HEK293 (cell line): ENCODE data around the gene ATP5F1D.

Experiments
- CTCF ChIA-PET: fragments of 350-600 bp; formaldehyde crosslinking; extraction: SDS; loops from one replicate; lab custom pipeline; 2021; ENCODE audit warnings: antibody characterized with exemption; lab: Yijun Ruan, JAX
- POLR2A ChIA-PET: fragments of 300-600 bp; formaldehyde crosslinking; extraction: SDS; loops from one replicate; lab custom pipeline; 2020; ENCODE audit warnings: antibody characterized with exemption, inconsistent platforms; lab: Yijun Ruan, JAX
- H3K27ac ChIP-seq: fragments of 200-500 bp; sonication (Bioruptor generic); 2 replicates; pipeline ENCODE4 v1.5.1; 2014; ENCODE audit warnings: low read depth, low read length, control low read depth, inconsistent platforms; ENCODE audit errors: extremely low read depth
- H3K36me3 ChIP-seq, 2 experiments: fragments of 200-500 bp in 1 of 2; sonication (Bioruptor generic) in 1 of 2; 1 replicate in 1 of 2; 2 replicates in 1 of 2; pipeline ENCODE4 v1.5.1; 2014 to 2017; ENCODE audit warnings: inconsistent platforms in 2 of 2, low read length in 2 of 2; ENCODE audit not compliant: control insufficient read depth in 2 of 2, insufficient read depth in 1 of 2
- H3K4me1 ChIP-seq: fragments of 200-500 bp; sonication (Bioruptor generic); 2 replicates; pipeline ENCODE4 v1.5.1; 2014; ENCODE audit warnings: mild to moderate bottlenecking, low read length, inconsistent platforms; ENCODE audit not compliant: control insufficient read depth, insufficient read depth
- H3K4me3 ChIP-seq: 2 replicates; pipeline ENCODE4 v1.5.1; 2011; ENCODE audit warnings: low read depth, mild to moderate bottlenecking, control low read depth, low read length, moderate library complexity
- H3K9me3 ChIP-seq: fragments of 200-500 bp; sonication (Bioruptor generic); 2 replicates; pipeline ENCODE4 v1.5.1; 2014; ENCODE audit warnings: low read depth, low read length, inconsistent platforms; ENCODE audit not compliant: control insufficient read depth, insufficient read depth
- BCL11A ChIP-seq: fragments of 450-650 bp; formaldehyde crosslinking; IDR thresholded peaks from 2 replicates; pipeline ENCODE4 v1.5.1; 2016; ENCODE audit warnings: low read depth, missing biosample characterization, missing genetic modification characterization
- GLIS2 ChIP-seq: fragments of 450-650 bp; formaldehyde crosslinking; IDR thresholded peaks from 2 replicates; pipeline ENCODE4 v1.5.1; 2016; ENCODE audit warnings: missing biosample characterization, missing genetic modification characterization
- HIC1 ChIP-seq: fragments of 450-650 bp; formaldehyde crosslinking; IDR thresholded peaks from 2 replicates; pipeline ENCODE4 v1.5.1; 2016; ENCODE audit warnings: missing biosample characterization, missing genetic modification characterization
- HOXC10 ChIP-seq: sonication (generic); formaldehyde crosslinking; IDR thresholded peaks from 2 replicates; pipeline ENCODE4 v1.8.1; 2023; ENCODE audit warnings: mild to moderate bottlenecking, missing genetic modification reagents
- PATZ1 ChIP-seq: fragments of 450-650 bp; formaldehyde crosslinking; IDR thresholded peaks from 2 replicates; pipeline ENCODE4 v1.5.1; 2016; ENCODE audit warnings: missing biosample characterization, missing genetic modification characterization
- ZBTB11 ChIP-seq: fragments of 450-650 bp; formaldehyde crosslinking; conservative IDR thresholded peaks from 2 replicates; pipeline ENCODE4 v1.5.1; 2016; ENCODE audit warnings: low read depth, missing biosample characterization, missing genetic modification characterization
- ZIC2 ChIP-seq: fragments of 450-650 bp; formaldehyde crosslinking; IDR thresholded peaks from 2 replicates; pipeline ENCODE4 v1.5.1; 2016; ENCODE audit warnings: missing biosample characterization, missing genetic modification characterization
- ZNF140 ChIP-seq: fragments of 450-650 bp; formaldehyde crosslinking; IDR thresholded peaks from 2 replicates; pipeline ENCODE4 v1.5.1; 2016; ENCODE audit warnings: missing biosample characterization, missing genetic modification characterization
- ZNF155 ChIP-seq: fragments of 450-650 bp; formaldehyde crosslinking; IDR thresholded peaks from 2 replicates; pipeline ENCODE4 v1.5.1; 2016; ENCODE audit warnings: missing biosample characterization, missing genetic modification characterization
- ZNF157 ChIP-seq: fragments of 450-650 bp; formaldehyde crosslinking; IDR thresholded peaks from 2 replicates; pipeline ENCODE4 v1.5.1; 2016; ENCODE audit warnings: missing biosample characterization, missing genetic modification characterization
- ZNF324 ChIP-seq: fragments of 450-650 bp; formaldehyde crosslinking; IDR thresholded peaks from 2 replicates; pipeline ENCODE4 v1.5.1; 2016; ENCODE audit warnings: missing biosample characterization, missing genetic modification characterization
- ZNF362 ChIP-seq: fragments of 450-650 bp; formaldehyde crosslinking; IDR thresholded peaks from 2 replicates; pipeline ENCODE4 v1.5.1; 2016; ENCODE audit warnings: missing biosample characterization, missing genetic modification characterization
- ZNF416 ChIP-seq: fragments of 450-650 bp; formaldehyde crosslinking; IDR thresholded peaks from 2 replicates; pipeline ENCODE4 v1.5.1; 2016; ENCODE audit warnings: missing biosample characterization, missing genetic modification characterization
- ZNF423 ChIP-seq: fragments of 450-650 bp; formaldehyde crosslinking; IDR thresholded peaks from 2 replicates; pipeline ENCODE4 v1.5.1; 2016; ENCODE audit warnings: missing biosample characterization, missing genetic modification characterization
- ZNF529 ChIP-seq: fragments of 450-650 bp; formaldehyde crosslinking; IDR thresholded peaks from 2 replicates; pipeline ENCODE4 v1.5.1; 2017; ENCODE audit warnings: missing genetic modification characterization, missing biosample characterization; ENCODE audit not compliant: insufficient replicate concordance
- ZNF837 ChIP-seq: fragments of 450-650 bp; formaldehyde crosslinking; IDR thresholded peaks from 2 replicates; pipeline ENCODE4 v1.5.1; 2016; ENCODE audit warnings: missing biosample characterization, missing genetic modification characterization

ATP5F1D gene

GRCh38 chr19:1288226-1288612, 46.7 kb downstream of the ATP5F1D start:
- CTCF ChIA-PET: no interaction called here
- POLR2A ChIA-PET: no interaction called here

More at GRCh38 chr19:1288226-1288612, 46.7 kb downstream of the ATP5F1D start:
- Histone ChIP-seq H3K36me3 (no peaks in the 10 kb centered on the region), H3K4me1 (peaks cover 5% of the 10 kb centered on the region), H3K4me3 (no peak overlapping the region), H3K9me3 (no peaks in the 10 kb centered on the region), H3K27ac (no peak overlapping the region)
- TF ChIP-seq HOXC10 (CRISPR knock-in tag) (no peak), ZIC2 (tag by site-specific recombination) (peak; percentile 42), ZNF140 (no peak), ZBTB11 (tag by site-specific recombination) (no peak), ZNF155 (tag by site-specific recombination) (no peak), HIC1 (peak; percentile 42), ZNF416 (tag by site-specific recombination) (no peak), ZNF529 (tag by site-specific recombination) (no peak), GLIS2 (0 out of 2 replicates have a peak, but pooled peaks have one; percentile 6), ZNF362 (tag by site-specific recombination) (no peak), ZNF157 (tag by site-specific recombination) (no peak), ZNF837 (tag by site-specific recombination) (no peak), PATZ1 (tag by site-specific recombination) (peak; percentile 46; the same call in 1 of the 2 replicates), BCL11A (tag by site-specific recombination) (no peak), ZNF324 (tag by site-specific recombination) (no peak), ZNF423 (tag by site-specific recombination) (no peak)
- TF ChIP-seq, all 188 proteins: peak for 4
